NCI-H82 (cell line): ENCODE results near the gene CNTLN.
A peak's percentile ranks its signal among the peaks of the same experiment; 100 is the strongest.

Experiments used
- DNase-seq: peaks from one replicate; lab custom pipeline; 2025; lab: John Stamatoyannopoulos, UW

The CNTLN gene

GRCh38 chr9:17422994-17423680 lies 288.3 kb downstream of the CNTLN start:
- no peak for DNase-seq

DNA sequence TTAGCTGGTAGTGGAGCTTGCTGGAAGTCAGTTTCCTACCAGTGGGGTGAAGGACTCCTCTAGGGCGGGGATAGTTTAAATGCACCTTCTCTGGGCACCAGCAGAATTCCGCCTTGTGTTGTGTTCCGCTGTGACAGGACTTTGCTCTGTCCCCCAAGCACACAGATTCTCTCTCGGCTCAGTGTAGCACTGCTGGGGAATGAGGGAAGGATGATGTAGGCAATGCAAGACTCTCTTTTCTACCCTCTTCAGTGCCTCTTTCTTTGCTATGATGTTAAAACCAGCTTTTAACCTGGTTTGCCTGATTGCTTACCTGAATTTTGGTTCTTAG lies 288.8 kb downstream of the CNTLN start:
- DNase-seq, result no peak

- DNase-seq, result no peak
Measured at GRCh38 chr9:17425384-17425783, 290.5 kb downstream of the CNTLN start.

DNA sequence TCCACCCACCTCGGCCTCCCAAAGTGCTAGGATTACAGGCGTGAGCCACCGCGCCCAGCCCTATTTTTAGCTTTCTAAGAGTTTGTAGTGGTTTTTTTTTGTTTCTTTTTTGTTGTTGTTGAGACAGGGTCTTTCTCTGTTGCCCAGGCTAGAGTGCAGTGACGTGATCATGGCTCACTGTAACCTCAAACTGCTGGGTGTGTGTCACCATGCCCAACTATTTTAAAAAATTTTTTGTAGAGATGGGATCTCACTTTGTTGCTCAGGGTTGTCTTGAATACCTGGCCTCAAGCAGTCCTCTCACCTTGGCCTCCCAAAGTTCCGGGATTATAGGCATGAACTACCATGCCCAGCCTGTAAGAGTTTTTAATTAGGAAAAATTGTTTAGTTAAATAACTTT lies 298.7 kb downstream of the CNTLN start:
- DNase-seq, result no peak

DNA sequence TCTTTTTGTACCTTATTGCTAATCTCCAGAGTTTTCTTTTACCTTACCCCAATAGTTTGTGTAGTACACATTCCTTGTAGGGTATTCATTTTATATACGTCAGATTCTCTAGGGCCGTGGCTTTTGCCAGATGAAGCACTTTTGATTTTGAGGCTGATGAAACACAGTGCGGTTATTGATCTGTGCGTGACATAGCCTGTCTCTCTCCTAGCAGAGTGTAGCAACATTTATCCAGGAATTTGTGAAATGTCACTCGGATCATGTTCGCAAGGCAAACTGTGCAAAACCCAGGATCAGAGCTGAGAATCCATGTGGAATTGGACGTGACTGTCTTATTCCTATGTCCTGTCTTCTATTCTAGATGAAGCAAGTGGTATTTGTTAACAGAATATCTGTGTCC lies 302.0 kb downstream of the CNTLN start:
- no peak for DNase-seq

- DNase-seq, result no peak
Measured at GRCh38 chr9:17437813-17438212, 303.0 kb downstream of the CNTLN start.

DNA sequence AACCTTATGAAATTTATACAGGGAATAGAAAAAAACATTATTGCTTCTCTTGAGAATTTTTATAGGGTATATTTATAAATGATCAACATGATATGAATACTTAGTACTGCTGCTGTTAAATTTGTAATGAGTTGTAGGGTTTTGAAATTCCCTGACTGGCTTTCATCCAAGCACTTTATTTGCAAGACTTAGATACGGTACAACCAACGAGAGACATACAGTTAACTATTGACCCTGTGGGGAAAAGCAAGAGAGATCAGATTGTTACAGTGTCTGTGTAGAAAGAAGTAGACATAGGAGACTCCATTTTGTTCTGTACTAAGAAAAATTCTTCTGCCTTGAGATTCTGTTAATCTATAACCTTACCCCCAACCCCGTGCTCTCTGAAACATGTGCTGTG lies 310.3 kb downstream of the CNTLN start:
- DNase-seq, result peak; percentile 17

DNA sequence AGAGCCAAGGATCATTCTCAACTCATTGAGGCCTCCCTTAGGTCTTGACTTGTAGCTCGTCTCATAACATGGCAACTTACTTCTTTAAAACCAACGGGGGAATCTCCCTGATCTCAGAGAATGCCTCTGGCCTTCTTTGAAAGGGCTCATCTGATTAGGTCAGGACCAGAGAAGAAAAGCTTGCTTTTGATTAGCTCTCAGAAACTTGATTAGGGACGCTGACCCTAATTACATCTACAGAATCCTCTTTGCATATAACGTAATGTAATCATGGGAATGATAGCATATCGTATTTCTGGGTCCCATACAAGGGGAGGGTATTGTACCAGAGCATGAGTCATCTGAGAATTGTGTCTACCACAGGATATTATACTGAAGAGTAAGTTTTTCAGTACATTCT lies 318.9 kb downstream of the CNTLN start:
- peak; percentile 89 for DNase-seq

DNA sequence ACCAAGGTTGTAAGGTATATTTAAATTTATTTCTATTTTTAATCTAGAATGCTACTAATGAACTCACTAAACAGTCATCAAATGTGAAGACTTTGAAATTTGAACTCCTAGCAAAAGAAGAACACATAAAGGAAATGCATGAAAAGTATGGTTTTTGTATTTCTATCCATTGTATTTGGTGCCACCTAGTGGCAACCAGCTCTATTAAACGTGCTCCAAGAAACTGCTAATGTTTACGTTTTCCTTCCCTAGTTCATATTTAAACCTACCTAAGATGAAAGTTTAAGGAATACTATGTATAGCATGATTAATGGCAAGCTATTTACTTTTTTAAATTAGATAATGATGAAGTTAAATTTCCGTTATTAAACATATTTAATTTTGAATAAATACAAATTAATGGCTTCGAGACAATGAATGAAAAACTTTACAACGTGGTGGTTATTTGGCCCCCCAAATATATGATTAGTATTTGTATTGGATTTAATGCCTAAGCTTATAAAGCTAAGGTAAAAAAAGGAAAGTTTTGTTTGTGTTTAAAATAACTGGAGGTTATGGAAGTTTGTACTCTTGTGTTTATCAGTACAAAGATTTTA lies 328.1 kb downstream of the CNTLN start:
- DNase-seq, result peak; percentile 70

DNA sequence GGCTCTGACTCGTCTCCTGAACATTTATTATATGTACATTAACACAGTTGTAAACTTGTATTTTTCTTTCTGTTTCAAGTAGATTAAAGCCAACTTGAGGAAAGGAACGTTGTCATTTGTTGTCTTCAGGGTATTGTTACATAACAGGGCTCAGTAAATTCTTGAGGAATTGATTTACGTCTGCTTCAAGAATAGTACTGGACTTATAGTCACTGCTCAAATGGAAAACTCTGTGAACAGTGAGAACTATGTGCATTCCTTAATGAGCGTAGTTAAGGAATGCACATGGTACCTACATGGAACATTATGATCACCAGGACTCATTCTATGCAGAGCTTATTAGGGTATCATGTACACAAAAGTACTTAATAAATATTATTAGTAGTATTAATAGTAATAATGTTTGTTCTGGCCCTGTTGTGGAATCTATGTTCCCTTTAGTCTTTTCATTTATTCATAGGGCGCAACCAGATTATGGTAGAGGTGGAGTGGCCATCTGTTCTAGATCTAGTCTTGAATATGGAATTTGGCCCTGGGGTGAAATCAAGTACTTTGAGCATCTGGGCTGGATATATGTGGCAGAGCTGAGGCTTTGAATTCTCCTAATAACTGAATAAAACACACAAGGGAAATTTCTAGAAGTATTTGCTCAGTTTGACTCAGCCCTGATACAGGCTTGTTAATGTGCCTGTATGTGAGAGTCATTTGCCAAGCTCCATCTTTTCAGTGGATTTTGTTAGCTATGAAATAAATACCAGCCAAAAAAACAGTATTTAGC lies 335.4 kb downstream of the CNTLN start:
- DNase-seq, result no peak

DNA sequence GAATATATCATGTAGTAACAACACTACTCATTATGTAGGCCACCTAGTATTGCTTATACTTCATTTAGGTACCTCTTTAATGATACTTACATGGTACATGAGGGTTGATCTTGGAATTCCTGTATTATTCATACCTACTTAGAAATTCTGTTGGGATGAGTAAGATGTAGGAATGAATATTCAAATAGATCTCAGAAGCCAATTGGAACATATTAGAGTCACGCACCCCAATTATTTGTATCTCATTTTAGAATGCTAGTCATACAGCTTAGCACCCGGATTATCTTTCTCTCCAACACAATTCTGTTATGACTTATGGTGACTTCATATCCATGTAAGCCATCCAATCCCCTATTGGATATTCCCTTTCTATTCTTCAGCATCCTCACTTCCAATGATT lies 337.3 kb downstream of the CNTLN start:
- DNase-seq, result no peak

DNA sequence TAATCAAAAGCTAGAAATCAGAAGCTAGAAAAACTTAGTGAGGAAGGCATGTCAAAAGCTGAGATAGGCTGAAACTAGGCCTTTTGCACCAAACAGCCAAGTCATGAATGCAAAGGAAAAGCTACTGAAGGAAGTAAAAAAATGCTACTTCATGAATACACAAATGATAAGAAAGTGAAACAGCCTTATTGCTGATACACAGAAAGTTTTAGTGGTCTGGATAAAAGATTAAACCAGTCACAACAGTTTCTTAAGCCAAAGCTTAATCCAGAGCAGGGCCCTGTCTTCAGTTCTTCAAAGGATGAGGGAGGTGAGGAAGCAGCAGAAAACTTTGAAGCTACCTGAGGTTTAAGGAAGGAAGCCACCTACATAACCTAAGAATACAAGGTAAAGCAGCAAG lies 341.6 kb downstream of the CNTLN start:
- DNase-seq, result no peak

GRCh38 chr9:17477816-17478215 lies 343.0 kb downstream of the CNTLN start:
- no peak for DNase-seq

DNA sequence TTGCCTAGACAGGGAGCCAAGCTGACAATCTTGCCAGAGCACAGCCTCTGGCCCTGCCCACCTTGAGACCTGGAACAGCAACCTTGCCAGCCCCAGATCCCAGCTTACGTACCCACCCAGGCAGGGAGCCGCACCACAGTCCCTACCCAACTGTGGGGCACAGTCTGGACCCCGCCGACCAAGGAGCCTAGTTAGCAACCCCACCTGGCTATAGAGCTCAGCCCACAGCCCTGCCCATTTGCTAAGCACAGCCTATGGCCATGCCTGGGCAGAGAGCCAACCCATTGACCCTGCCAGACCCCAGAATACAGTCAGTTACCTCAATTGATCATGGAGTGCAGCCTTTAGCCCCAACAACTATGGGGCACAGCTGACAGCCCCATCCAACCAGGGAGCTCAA lies 346.1 kb downstream of the CNTLN start:
- no peak for DNase-seq

DNA sequence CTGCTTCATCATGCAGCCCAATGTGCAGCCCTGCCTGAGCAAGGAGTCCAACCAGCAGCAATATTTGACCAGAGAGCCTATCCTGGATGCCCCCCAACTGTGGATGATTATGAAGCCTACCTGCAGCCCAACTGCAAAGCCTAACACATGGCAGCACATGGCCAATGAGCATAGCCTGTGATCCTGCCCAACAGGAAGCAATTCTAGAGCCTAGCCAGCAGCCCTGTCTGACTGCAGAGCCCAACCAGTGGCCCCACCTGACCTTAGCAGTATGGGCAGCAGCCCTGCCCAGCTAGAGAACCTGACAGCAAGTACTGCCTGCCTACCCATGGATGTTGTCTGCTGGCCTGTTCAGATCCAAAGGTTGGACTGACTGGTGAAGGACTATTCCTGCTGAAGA lies 346.7 kb downstream of the CNTLN start:
- peak; percentile 4 for DNase-seq

DNA sequence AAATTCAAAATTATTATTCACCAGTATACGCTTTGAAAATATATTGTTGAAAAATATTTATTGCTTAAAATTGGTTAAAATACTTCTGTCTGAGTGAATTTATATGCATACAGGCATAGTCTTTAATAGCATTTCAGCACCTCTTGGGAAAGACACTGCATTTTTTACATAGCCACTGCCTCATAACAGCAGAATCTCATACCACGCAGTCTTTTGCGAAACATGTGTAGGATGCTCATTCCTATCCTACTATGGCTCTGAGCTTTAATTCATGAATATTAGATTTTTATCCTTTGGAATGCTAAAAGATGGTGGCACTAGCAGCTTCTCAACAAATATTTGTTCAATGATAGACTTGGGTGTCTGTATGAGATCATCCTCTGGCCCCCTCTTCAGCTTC lies 350.1 kb downstream of the CNTLN start:
- no peak for DNase-seq

DNA sequence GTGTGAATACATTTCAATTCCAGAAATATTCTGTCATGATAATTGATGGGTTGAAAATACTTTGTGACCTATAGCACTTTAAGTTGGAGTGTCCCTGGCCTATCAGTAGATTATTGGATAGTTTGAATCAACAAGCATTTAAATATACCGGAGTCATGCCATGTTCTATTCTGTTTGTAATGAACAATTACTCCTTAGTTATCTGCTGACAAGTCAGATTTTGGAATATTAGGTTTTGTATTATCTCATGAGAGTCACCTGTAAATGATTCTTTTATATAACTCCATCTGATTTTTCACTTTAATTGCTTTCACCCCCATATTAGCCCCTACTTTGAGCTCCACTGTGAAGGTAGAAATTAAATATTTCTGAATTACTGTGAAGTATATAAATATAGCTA lies 351.6 kb downstream of the CNTLN start:
- no peak for DNase-seq

DNA sequence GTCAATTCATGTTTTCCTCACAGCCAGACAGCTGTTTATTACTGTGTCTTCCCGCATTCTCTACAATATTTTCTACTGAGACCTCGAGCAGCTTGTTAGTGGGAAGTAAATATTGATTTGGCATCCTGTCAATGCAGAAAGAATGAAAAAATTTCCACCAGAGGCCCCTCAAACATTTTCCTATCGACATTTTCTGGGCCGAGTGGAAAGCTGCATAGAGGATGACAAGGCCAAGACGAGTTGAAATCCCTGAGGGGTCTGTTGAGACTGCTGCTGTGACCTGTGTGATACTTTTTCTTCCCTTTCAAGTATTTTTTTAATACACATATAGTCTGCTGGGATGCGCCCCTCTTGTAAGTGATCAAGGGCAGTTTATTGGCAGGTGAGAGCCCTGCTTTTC lies 352.6 kb downstream of the CNTLN start:
- DNase-seq, result no peak

- no peak for DNase-seq
Measured at GRCh38 chr9:17488662-17489061, 353.8 kb downstream of the CNTLN start.

DNA sequence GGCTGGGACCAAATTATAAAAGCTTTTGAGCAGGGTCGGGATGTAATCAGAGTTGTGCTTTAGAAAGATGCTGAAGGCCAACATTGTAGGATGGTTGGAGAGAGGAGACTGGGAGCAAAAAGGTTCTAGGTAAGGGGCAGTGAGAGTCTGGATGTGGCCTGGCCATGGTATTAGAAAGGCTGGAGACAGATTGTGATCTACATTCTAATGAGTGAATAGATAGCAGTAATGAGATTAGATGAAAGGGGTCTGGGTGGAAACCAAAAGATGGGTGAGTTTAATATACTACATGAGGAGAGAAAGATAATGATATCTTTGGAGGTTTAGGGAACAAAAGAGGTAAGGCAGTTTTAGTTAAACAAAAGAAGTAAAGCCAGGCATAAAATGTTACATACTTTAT lies 355.3 kb downstream of the CNTLN start:
- peak; percentile 67 for DNase-seq

GRCh38 chr9:17491780-17492179 lies 356.9 kb downstream of the CNTLN start:
- no peak for DNase-seq

DNA sequence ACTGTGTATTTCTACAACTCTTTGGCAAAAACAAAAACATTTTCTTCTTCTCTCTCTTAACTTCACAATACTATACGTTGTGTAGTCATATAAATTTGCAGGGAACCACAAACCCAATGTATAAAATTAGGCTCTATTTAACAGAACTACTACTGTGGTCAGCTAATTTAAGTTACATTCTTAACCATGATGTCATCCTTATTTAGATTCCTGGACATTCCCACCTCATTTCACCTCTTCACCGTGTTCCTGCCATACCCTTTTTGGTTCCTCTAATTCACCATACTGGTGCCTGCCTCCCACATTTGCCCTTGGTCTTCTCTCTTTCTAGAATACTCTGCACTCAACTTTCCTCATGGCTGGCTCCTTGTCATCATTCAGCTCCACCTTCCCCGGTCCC lies 368.4 kb downstream of the CNTLN start:
- no peak for DNase-seq

GRCh38 chr9:17509151-17509550 lies 374.3 kb downstream of the CNTLN start:
- DNase-seq, result no peak

- no peak for DNase-seq
Measured at GRCh38 chr9:17509701-17510100, 374.9 kb downstream of the CNTLN start.
